Measurements from ENCODE around the gene PPFIA4.

Gene PPFIA4

DNA sequence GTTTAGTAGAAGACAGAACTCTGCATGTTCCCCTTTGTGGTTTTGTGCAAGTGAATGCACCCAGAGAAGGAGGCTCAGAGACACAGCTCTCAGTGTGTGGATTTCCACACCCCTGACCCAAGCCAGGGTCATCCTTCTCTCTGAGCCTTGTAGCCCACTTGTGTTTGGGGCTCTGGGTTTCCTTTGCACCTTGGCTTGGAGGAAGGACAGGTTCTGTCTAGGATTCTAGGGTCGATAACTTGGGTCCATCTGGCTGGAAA, 32.3 kb downstream of the PPFIA4 start:
- H4K20me1 ChIP-seq (ENCODE audit: insufficient read depth, low read length), result no peaks in the 10 kb centered on the region
- TF ChIP-seq, protein P1, sequence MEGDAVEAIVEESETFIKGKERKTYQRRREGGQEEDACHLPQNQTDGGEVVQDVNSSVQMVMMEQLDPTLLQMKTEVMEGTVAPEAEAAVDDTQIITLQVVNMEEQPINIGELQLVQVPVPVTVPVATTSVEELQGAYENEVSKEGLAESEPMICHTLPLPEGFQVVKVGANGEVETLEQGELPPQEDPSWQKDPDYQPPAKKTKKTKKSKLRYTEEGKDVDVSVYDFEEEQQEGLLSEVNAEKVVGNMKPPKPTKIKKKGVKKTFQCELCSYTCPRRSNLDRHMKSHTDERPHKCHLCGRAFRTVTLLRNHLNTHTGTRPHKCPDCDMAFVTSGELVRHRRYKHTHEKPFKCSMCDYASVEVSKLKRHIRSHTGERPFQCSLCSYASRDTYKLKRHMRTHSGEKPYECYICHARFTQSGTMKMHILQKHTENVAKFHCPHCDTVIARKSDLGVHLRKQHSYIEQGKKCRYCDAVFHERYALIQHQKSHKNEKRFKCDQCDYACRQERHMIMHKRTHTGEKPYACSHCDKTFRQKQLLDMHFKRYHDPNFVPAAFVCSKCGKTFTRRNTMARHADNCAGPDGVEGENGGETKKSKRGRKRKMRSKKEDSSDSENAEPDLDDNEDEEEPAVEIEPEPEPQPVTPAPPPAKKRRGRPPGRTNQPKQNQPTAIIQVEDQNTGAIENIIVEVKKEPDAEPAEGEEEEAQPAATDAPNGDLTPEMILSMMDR (IDR thresholded peaks at IDR 0.05; ENCODE audit: low read length), result no peak
- TF ChIP-seq EZH2phosphoT487 (IDR thresholded peaks at IDR 0.05; ENCODE audit: low read length) (no peak), EZH2 (optimal IDR thresholded peaks at IDR 0.05; ENCODE audit: low read depth, low read length) (no peak)
- no peak overlapping the region for H3K4me3 ChIP-seq (ENCODE audit: low read length)
- H3K36me3 ChIP-seq (replicated peaks; ENCODE audit: insufficient read depth, low read length), result no peaks in the 10 kb centered on the region
- no peaks in the 10 kb centered on the region for H3F3A ChIP-seq (ENCODE audit: insufficient read depth, low read length)
- no peaks in the 10 kb centered on the region for H3K27me3 ChIP-seq (replicated peaks; ENCODE audit: insufficient read depth, low read length)
- no peak overlapping the region for H3K9ac ChIP-seq (ENCODE audit: low read length)
- DNase-seq, result no peak
- no peak overlapping the region for H3K4me2 ChIP-seq (ENCODE audit: low read depth, low read length)
- H3K4me1 ChIP-seq (ENCODE audit: low read length), result no peaks in the 10 kb centered on the region
- no peak overlapping the region for H3K27ac ChIP-seq (ENCODE audit: low read length)
- no peaks in the 10 kb centered on the region for H3K9me2 ChIP-seq (replicated peaks; ENCODE audit: insufficient read depth, low read length)
- H3K9me3 ChIP-seq (replicated peaks; ENCODE audit: insufficient read depth, low read length), result no peaks in the 10 kb centered on the region
- no peak overlapping the region for H2AFZ ChIP-seq (ENCODE audit: low read length)
- H3K79me2 ChIP-seq (ENCODE audit: low read length), result no peaks in the 10 kb centered on the region

- Histone ChIP-seq H3K9me2 (replicated peaks; ENCODE audit: insufficient read depth, low read length) (no peaks in the 10 kb centered on the region), H3F3A (ENCODE audit: insufficient read depth, low read length) (no peaks in the 10 kb centered on the region), H3K4me2 (ENCODE audit: low read depth, low read length) (no peak overlapping the region), H3K4me1 (ENCODE audit: low read length) (no peaks in the 10 kb centered on the region), H3K9me3 (replicated peaks; ENCODE audit: insufficient read depth, low read length) (no peaks in the 10 kb centered on the region), H3K27me3 (replicated peaks; ENCODE audit: insufficient read depth, low read length) (no peaks in the 10 kb centered on the region), H3K4me3 (ENCODE audit: low read length) (no peak overlapping the region), H4K20me1 (ENCODE audit: insufficient read depth, low read length) (no peaks in the 10 kb centered on the region), H3K27ac (ENCODE audit: low read length) (no peak overlapping the region), H3K79me2 (ENCODE audit: low read length) (no peaks in the 10 kb centered on the region), H3K36me3 (replicated peaks; ENCODE audit: insufficient read depth, low read length) (no peaks in the 10 kb centered on the region), H2AFZ (ENCODE audit: low read length) (no peak overlapping the region), H3K9ac (ENCODE audit: low read length) (no peak overlapping the region)
- TF ChIP-seq EZH2 (optimal IDR thresholded peaks at IDR 0.05; ENCODE audit: low read depth, low read length) (no peak), EZH2phosphoT487 (IDR thresholded peaks at IDR 0.05; ENCODE audit: low read length) (no peak)
- TF ChIP-seq, protein P1 (IDR thresholded peaks at IDR 0.05; ENCODE audit: low read length), result no peak
- no peak for DNase-seq
These were observed 33.2 kb downstream of the PPFIA4 start for GRCh38 chr1:203059485-203059884.

GRCh38 chr1:203060115-203060514, 33.8 kb downstream of the PPFIA4 start:
- no peak overlapping the region for H3K9ac ChIP-seq (ENCODE audit: low read length)
- DNase-seq, result no peak
- no peak overlapping the region for H3K4me3 ChIP-seq (ENCODE audit: low read length)
- H2AFZ ChIP-seq (ENCODE audit: low read length), result no peak overlapping the region
- TF ChIP-seq EZH2phosphoT487 (IDR thresholded peaks at IDR 0.05; ENCODE audit: low read length), result no peak
- TF ChIP-seq EZH2 (optimal IDR thresholded peaks at IDR 0.05; ENCODE audit: low read depth, low read length), result no peak
- TF ChIP-seq, protein P1 (IDR thresholded peaks at IDR 0.05; ENCODE audit: low read length), result no peak
- H3K9me2 ChIP-seq (replicated peaks; ENCODE audit: insufficient read depth, low read length), result no peaks in the 10 kb centered on the region
- H3F3A ChIP-seq (ENCODE audit: insufficient read depth, low read length), result no peaks in the 10 kb centered on the region
- no peaks in the 10 kb centered on the region for H3K9me3 ChIP-seq (replicated peaks; ENCODE audit: insufficient read depth, low read length)
- no peaks in the 10 kb centered on the region for H3K27me3 ChIP-seq (replicated peaks; ENCODE audit: insufficient read depth, low read length)
- no peaks in the 10 kb centered on the region for H3K36me3 ChIP-seq (replicated peaks; ENCODE audit: insufficient read depth, low read length)
- H3K27ac ChIP-seq (ENCODE audit: low read length), result no peak overlapping the region
- no peaks in the 10 kb centered on the region for H3K4me1 ChIP-seq (ENCODE audit: low read length)
- H3K79me2 ChIP-seq (ENCODE audit: low read length), result no peaks in the 10 kb centered on the region
- no peaks in the 10 kb centered on the region for H4K20me1 ChIP-seq (ENCODE audit: insufficient read depth, low read length)
- no peak overlapping the region for H3K4me2 ChIP-seq (ENCODE audit: low read depth, low read length)

Data from MM.1S (cell line).